GM12892 (cell line): ENCODE data around the gene GTF3C5.

Experiments used
- POLR2A ChIP-seq: IDR thresholded peaks from 2 replicates; pipeline ENCODE4 v1.6.1; 2011; ENCODE audit warnings: low read depth, low read length, control low read depth
- POLR2AphosphoS5 ChIP-seq: IDR thresholded peaks from 2 replicates; pipeline ENCODE4 v1.6.1; 2011; ENCODE audit warnings: low read depth, low read length, control low read depth
- TAF1 ChIP-seq: IDR thresholded peaks from 2 replicates; pipeline ENCODE4 v1.6.1; 2011; ENCODE audit warnings: low read depth, mild to moderate bottlenecking, control low read depth, low read length, borderline replicate concordance

GRCh38 chr9:133046196-133046899 is 15.6 kb downstream of the GTF3C5 start:
- no peak for TF ChIP-seq POLR2A
- no peak for TF ChIP-seq POLR2AphosphoS5
- no peak for TF ChIP-seq TAF1
